MM.1S (cell line): ENCODE results near the gene GPR27.

Experiments used
- EZH2 ChIP-seq: fragments of 300-600 bp; sonication (generic); optimal IDR thresholded peaks from 2 replicates; pipeline ENCODE3; 2017; ENCODE audit warnings: low read depth, mild to moderate bottlenecking, antibody characterized with exemption, low read length, mixed read lengths
- EZH2phosphoT487 ChIP-seq: fragments of 300-600 bp; sonication (generic); IDR thresholded peaks from 2 replicates; pipeline ENCODE4 v1.6.1; 2018; ENCODE audit warnings: antibody characterized with exemption, low read length
- TF ChIP-seq, protein P1 (sequence below): fragments of 300-600 bp; sonication (generic); IDR thresholded peaks from 2 replicates; pipeline ENCODE4 v1.5.1; 2016; ENCODE audit warnings: antibody characterized with exemption, low read length, mixed read lengths

DNA sequence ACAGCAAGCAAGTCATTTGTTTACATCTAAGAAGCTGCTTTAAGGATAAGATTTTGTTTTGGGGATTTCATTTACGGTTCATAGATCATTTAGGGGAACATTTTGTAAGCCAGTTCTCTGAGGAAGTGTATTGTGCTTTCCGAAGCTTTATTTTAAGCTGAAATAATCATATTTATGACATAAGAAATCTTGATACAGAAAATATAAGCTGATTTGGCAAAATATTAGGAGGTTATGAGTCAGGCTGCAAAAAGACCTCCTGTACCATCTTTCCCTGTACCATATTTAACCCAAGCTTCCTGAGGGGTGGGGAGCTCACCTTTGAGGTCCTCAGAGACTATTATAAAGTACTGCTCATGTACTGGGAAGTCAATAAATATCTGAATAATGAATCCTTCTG, 20.3 kb upstream of the GPR27 start:
- TF ChIP-seq, protein P1, sequence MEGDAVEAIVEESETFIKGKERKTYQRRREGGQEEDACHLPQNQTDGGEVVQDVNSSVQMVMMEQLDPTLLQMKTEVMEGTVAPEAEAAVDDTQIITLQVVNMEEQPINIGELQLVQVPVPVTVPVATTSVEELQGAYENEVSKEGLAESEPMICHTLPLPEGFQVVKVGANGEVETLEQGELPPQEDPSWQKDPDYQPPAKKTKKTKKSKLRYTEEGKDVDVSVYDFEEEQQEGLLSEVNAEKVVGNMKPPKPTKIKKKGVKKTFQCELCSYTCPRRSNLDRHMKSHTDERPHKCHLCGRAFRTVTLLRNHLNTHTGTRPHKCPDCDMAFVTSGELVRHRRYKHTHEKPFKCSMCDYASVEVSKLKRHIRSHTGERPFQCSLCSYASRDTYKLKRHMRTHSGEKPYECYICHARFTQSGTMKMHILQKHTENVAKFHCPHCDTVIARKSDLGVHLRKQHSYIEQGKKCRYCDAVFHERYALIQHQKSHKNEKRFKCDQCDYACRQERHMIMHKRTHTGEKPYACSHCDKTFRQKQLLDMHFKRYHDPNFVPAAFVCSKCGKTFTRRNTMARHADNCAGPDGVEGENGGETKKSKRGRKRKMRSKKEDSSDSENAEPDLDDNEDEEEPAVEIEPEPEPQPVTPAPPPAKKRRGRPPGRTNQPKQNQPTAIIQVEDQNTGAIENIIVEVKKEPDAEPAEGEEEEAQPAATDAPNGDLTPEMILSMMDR: no peak
- TF ChIP-seq EZH2phosphoT487 (no peak), EZH2 (no peak)
